ENCODE data around the gene SLC25A4.
"Not testable (repeated sequence)": the region's sequence is repeated elsewhere in the genome, so short reads cannot be mapped to it uniquely, and the experiment has no call there.

The SLC25A4 gene

GRCh38 chr4:185142912-185143600, at the start of gene SLC25A4:
Gene SLC25A4 (plus strand): TSS chr4:185143266. CDS start chr4:185143373, 107 bp downstream.
- peak; percentile 74 for DNase-seq (ENCODE audit: low spot score)

- DNase-seq (ENCODE audit: low spot score), result no peak
Measured at GRCh38 chr4:185093603-185094002, 49.5 kb upstream of the SLC25A4 start.

- DNase-seq (ENCODE audit: low spot score), result no peak
Measured at GRCh38 chr4:185096032-185096653, 46.9 kb upstream of the SLC25A4 start.

- no peak for DNase-seq (ENCODE audit: low spot score)
Measured at GRCh38 chr4:185098474-185098873, 44.6 kb upstream of the SLC25A4 start.

GRCh38 chr4:185099024-185099682, 43.9 kb upstream of the SLC25A4 start:
- DNase-seq (ENCODE audit: low spot score), result no peak

GRCh38 chr4:185099940-185100339, 43.1 kb upstream of the SLC25A4 start:
- no peak for DNase-seq (ENCODE audit: low spot score)

- no peak for DNase-seq (ENCODE audit: low spot score)
Measured at GRCh38 chr4:185100423-185100822, 42.6 kb upstream of the SLC25A4 start.

GRCh38 chr4:185101354-185101890, 41.6 kb upstream of the SLC25A4 start:
- no peak for DNase-seq (ENCODE audit: low spot score)

- no peak for DNase-seq (ENCODE audit: low spot score)
Measured at GRCh38 chr4:185104733-185105132, 38.3 kb upstream of the SLC25A4 start.

GRCh38 chr4:185106353-185106752, 36.7 kb upstream of the SLC25A4 start:
- DNase-seq (ENCODE audit: low spot score), result no peak

- not testable (repeated sequence) for DNase-seq (ENCODE audit: low spot score)
Measured at GRCh38 chr4:185107574-185107973, 35.5 kb upstream of the SLC25A4 start.

GRCh38 chr4:185108185-185108584, 34.9 kb upstream of the SLC25A4 start:
- no peak for DNase-seq (ENCODE audit: low spot score)

GRCh38 chr4:185108669-185109068, 34.4 kb upstream of the SLC25A4 start:
- no peak for DNase-seq (ENCODE audit: low spot score)

- DNase-seq (ENCODE audit: low spot score), result no peak
Measured at GRCh38 chr4:185109736-185110135, 33.3 kb upstream of the SLC25A4 start.

GRCh38 chr4:185110375-185110823, 32.7 kb upstream of the SLC25A4 start:
- no peak for DNase-seq (ENCODE audit: low spot score)

- no peak for DNase-seq (ENCODE audit: low spot score)
Measured at GRCh38 chr4:185112104-185112503, 31.0 kb upstream of the SLC25A4 start.

- no peak for DNase-seq (ENCODE audit: low spot score)
Measured at GRCh38 chr4:185113340-185113739, 29.7 kb upstream of the SLC25A4 start.

- no peak for DNase-seq (ENCODE audit: low spot score)
Measured at GRCh38 chr4:185115827-185116232, 27.2 kb upstream of the SLC25A4 start.

GRCh38 chr4:185117300-185117934, 25.6 kb upstream of the SLC25A4 start:
- no peak for DNase-seq (ENCODE audit: low spot score)

- no peak for DNase-seq (ENCODE audit: low spot score)
Measured at GRCh38 chr4:185118876-185119275, 24.2 kb upstream of the SLC25A4 start.

GRCh38 chr4:185119467-185119866, 23.6 kb upstream of the SLC25A4 start:
- not testable (repeated sequence) for DNase-seq (ENCODE audit: low spot score)

- no peak for DNase-seq (ENCODE audit: low spot score)
Measured at GRCh38 chr4:185119927-185120630, 23.0 kb upstream of the SLC25A4 start.

All from CD4-positive, alpha-beta T cell treated with Interleukin-6 at 100 ng/mL for 8 hours (primary cell).